Ecto neural progenitor cell (in vitro differentiated cells): ENCODE results near the gene FBXL13.

Experiments
- DNase-seq: peaks from one replicate; pipeline ENCODE4 v3.0.0-alpha.2; 2018; ENCODE audit warnings: low spot score

FBXL13 gene

DNA sequence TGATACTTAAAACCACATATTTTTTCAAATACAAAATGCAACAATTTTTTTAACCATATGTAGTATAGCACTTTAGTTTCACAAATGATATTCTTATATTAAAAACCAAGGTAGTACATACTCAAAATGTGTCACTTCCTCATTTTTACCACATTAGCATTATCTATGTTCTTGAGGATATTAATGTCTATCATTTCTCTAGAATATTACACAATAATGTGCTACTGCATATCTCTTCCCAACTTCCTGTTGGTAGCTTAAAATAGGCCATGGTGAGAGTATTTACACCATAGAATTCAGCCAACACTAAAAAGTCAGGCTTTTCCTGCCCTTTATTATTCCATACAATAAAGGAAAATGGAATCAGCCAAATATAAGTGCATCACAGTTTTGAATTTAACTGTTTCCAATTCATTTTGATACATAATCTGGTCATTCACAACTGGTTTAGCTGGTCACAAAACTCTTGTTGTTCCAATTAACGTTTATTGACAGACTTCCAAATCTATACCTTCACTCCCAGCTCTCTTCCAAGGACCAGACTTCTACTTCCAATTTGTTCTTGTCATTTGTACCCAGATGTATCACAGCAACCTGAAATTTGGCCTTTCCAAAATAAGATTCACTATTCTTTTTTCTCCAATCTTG, 181.8 kb downstream of the FBXL13 start:
- DNase-seq, result no peak

GRCh38 chr7:102891693-102892261, 182.8 kb downstream of the FBXL13 start:
- no peak for DNase-seq

DNA sequence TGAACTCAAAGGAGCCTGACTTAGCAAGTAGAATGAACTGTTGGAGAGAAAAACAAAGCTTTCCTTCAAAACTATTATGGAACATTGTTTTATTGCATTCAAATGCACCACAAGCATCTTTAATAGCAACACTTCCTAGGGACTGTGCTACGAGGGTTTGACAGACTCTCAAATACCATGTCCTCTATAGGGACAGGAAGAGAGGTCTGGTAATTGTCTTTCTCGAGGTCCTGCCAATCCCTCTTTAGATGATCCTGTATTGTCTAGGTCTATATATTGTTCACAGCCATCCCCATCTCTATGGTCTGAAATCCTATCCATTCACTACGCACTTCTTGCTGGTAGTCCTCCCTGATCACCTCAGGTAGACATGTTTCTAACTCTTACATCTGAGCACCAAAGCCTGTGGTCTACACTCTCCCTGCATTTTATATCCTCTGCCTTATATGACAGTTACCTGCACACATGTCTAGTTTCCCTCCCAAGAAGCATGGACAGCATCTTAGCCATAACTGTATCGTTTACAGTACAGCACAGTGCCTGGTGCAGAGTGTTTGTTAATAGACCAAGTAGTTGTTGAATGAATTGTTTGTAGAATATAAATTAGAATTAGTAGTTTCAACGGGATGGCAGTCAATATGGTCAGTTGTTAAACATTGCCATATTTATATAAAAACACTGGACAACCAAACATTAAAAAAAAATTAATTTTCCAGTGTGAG, 183.5 kb downstream of the FBXL13 start:
- DNase-seq, result no peak

GRCh38 chr7:102890292-102890970, 184.2 kb downstream of the FBXL13 start:
- DNase-seq, result no peak

DNA sequence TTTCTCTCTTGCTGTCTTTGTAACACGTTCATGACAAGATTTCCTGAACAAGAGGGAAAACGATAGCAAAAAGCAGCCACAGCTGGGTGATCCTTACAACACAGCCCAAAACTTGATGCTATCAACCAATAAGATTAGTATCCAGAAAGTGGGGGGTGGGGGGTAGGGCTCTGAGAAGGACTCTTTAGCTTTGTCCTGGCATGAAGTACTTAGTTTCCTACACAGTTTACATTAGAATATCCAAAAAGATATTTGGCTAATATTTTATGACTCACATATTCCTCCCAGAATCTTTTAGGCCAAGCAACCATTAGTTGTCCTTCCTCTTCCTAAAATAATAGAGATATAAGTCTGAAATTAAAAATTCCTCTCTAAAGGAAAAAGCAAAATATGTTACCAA, 184.7 kb downstream of the FBXL13 start:
- DNase-seq, result no peak

GRCh38 chr7:102888561-102889233, 185.9 kb downstream of the FBXL13 start:
- DNase-seq, result no peak

- no peak for DNase-seq
Measured at GRCh38 chr7:102883098-102883860, 191.3 kb downstream of the FBXL13 start.

DNA sequence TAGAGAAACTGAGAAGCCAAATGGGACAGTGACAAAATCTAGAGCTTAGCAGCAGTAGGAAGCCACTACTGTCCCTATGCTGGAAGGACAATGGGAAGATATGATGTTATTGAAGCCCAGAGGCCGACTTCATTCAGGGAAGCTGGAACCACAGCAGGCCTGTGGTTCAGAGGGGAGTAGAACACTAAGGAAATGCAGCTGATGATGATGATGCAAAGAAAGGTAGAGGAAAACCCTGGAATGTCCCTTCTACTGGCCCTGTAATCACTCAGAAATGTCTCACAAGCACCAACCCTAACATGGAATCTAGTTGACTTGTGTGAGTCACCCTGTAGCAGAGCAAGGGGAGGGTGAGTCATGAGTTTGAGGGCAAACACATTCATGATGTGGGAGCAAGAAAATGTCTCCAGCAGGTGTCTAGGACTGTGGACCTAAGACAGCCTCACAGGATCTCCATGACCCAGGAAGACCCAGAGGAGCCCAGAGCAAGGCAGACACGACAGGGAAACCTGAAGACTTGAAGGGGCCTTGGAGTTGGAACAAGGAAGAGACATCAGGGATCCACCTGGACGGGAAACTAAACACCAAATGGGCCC, 198.8 kb downstream of the FBXL13 start:
- no peak for DNase-seq

DNA sequence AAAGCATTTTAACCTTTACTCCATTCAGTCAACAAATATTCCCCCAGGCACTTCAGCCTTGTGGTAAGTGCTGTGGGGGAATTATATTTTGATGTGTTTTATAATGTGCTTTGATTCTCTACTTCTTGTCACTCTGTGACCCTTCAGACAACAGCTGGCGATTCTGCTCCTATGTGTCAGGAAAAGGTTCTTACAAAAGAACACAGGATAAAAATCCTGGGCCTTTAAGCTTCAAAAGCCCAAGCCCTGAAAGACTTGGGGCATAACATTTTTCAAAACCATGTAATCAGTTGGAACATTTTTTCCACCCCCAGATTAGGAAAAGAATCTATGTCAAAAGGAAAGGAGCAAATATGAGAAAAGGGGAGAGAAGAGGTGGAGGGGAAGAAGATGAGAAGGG, 199.6 kb downstream of the FBXL13 start:
- DNase-seq, result no peak

DNA sequence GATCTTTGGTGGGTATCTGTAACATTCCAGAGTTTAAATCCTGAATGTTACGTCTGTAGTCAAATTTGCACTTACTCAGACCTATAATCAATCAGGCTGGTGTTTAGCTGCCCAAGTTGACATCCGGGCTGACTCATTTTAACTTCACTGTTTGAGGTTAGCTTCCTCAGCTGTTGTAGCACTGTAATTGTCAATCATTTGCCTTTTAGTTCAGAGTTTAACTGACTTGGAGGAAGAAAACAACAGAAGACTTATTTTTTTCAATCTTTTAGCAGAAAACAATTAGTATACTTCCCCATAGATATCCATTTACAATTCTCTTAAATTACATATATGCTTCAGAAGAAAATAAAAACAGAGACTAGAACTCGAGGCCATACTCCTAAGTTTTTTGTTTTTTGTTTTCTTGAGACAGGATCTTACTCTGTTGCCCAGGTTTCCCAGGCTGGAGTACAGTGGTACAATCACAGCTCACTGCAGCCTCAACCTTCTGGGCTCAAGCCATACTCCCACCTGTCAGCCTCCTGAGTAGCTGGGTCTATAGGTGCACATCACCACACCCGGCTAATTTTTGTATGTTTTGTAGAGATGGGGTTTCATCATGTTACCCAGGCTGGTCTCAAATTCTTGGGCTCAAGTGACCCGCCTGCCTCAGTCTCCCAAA, 200.3 kb downstream of the FBXL13 start:
- no peak for DNase-seq

DNA sequence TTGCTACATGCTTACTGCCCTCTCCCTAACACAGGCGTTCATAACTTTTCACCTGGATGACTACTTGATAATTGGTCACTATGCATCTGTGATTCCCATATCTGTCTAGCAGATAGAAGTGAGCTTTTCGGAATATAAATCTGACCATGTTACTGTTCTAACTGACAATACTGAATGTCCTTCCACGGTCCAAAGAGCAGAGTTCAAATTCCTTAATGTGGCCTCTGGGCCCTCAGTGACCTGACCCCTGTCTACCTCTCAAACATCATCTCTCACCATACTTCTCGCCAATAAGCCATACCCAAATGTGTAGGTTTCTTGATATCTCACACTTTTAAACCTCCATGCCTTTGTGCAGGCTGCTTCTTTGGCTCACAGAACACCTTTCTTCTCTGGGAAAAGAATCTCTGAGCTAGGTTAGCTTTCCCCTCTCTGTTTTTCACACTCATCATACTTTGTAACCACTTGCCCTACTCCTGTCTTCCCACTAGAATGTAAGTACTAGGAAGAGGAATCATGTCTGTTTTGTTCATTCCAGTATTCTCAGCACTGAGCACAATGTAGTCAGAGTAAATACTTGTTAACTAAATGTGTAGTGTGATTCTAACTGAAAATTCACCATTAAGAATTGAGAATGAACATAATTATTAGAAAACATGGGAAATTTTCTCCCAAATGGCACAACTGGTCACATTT, 201.0 kb downstream of the FBXL13 start:
- DNase-seq, result no peak

GRCh38 chr7:102872460-102872859, 202.1 kb downstream of the FBXL13 start:
- no peak for DNase-seq

GRCh38 chr7:102869195-102869594, 205.4 kb downstream of the FBXL13 start:
- no peak for DNase-seq

- DNase-seq, result no peak
Measured at GRCh38 chr7:102866535-102867215, 207.9 kb downstream of the FBXL13 start.

- DNase-seq, result no peak
Measured at GRCh38 chr7:102864958-102865357, 209.6 kb downstream of the FBXL13 start.

GRCh38 chr7:102860351-102860811, 214.2 kb downstream of the FBXL13 start:
- no peak for DNase-seq

DNA sequence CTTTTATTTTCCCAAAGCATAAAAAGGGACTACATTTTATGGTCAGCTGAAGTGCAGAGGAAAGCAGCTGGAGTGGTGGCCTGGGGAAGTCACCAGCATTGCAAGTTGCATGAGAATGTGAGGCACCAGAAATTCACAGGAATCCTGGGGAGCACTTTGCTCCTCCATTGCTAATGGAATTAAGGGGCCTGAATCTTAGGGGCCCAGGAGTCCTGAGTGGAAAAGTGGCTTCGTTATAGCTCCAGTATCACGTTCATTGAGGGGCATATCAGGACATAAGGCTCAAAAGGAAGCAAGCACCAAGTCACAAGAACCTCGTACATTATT, 214.8 kb downstream of the FBXL13 start:
- no peak for DNase-seq

DNA sequence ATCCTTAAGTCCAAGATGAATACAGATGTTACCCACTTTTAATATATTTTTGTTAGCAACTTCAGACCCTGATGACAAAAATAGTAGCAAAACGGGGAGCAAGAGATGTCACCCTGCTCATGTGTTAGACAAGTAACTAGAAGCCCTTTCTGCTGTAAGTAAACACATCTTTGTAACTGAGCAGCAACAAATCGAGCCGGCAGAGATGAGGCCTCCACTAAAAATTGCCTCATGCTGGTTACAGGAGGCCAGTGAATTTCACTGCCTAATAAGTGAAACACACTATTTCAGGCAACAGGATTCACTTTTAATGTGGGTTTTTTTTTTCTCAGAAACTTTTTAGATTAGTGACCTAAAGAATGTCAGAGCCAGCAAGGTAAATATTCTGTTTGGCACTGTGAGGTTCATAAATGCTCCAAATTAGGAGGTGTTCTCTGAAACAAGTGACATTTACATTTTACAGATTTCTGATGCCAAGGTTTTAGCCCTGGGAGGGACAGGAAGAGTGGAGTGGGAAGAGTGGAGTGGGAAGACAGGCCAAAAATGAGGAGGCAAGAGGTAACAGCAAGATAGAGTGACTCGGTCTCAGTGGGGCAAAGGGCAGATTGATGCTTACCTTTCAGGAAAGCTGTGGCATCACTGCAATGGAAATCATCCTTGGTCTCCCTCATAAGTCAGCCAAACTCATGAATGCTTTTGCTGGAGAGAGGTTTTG, 215.4 kb downstream of the FBXL13 start:
- DNase-seq, result no peak

DNA sequence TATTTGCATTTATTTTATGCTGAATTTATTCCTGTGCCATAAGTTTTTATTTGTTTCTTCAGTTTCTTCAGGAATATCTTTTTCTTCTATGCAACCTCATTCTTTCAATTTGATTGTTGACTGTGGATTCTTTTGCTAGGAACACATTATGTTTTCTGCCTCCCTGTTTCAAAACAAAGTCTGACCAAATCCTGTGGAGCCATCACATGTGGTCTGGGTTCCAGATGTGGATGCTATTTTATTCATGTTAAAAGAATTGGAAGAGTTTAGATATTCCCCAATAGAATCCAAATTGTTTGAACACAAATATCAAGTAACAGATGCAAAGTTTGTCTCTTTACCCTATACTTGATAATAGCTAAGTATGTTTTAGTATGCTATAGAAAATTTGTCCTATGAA, 218.6 kb downstream of the FBXL13 start:
- no peak for DNase-seq
